ENCODE data around the gene SMCP.
A peak's percentile ranks its signal among the peaks of the same experiment; 100 is the strongest.

Gene SMCP

GRCh38 chr1:152878042-152878441, at the start of gene SMCP:
Gene SMCP (plus strand): TSS chr1:152878322. CDS start chr1:152884423, 6,101 bp downstream.
- no peak for DNase-seq (ENCODE audit: low spot score)

- DNase-seq (ENCODE audit: low spot score), result no peak
Measured at GRCh38 chr1:152836870-152837269, 41.3 kb upstream of the SMCP start.

- no peak for DNase-seq (ENCODE audit: low spot score)
Measured at GRCh38 chr1:152842556-152842955, 35.6 kb upstream of the SMCP start, which contains the start of gene LCE6A. Gene LCE6A (plus strand): TSS chr1:152842856. CDS start chr1:152843521, 665 bp downstream.

GRCh38 chr1:152855661-152856060, 22.5 kb upstream of the SMCP start:
- no peak for DNase-seq (ENCODE audit: low spot score)

GRCh38 chr1:152858062-152858461, 20.1 kb upstream of the SMCP start:
- DNase-seq (ENCODE audit: low spot score), result no peak

GRCh38 chr1:152859696-152860095, 18.4 kb upstream of the SMCP start, which contains the start of gene LCE7A:
Gene LCE7A (plus strand): TSS chr1:152859996. CDS start chr1:152860698, 702 bp downstream.
- no peak for DNase-seq (ENCODE audit: low spot score)

GRCh38 chr1:152860129-152860528, 18.0 kb upstream of the SMCP start:
- DNase-seq (ENCODE audit: low spot score), result no peak

GRCh38 chr1:152861374-152861773, 16.7 kb upstream of the SMCP start:
- DNase-seq (ENCODE audit: low spot score), result no peak

- no peak for DNase-seq (ENCODE audit: low spot score)
Measured at GRCh38 chr1:152864443-152864842, 13.7 kb upstream of the SMCP start.

- DNase-seq (ENCODE audit: low spot score), result no peak
Measured at GRCh38 chr1:152866321-152866720, 11.8 kb upstream of the SMCP start.

- peak; percentile 50 for DNase-seq (ENCODE audit: low spot score)
Measured at GRCh38 chr1:152869808-152870419, 8.2 kb upstream of the SMCP start.

GRCh38 chr1:152870831-152871730, 7.0 kb upstream of the SMCP start:
- DNase-seq (ENCODE audit: low spot score), result no peak

GRCh38 chr1:152871731-152872126, 6.4 kb upstream of the SMCP start:
- no peak for DNase-seq (ENCODE audit: low spot score)

GRCh38 chr1:152873495-152873894, 4.6 kb upstream of the SMCP start:
- DNase-seq (ENCODE audit: low spot score), result no peak

- DNase-seq (ENCODE audit: low spot score), result no peak
Measured at GRCh38 chr1:152876827-152877226, 1.3 kb upstream of the SMCP start.

- no peak for DNase-seq (ENCODE audit: low spot score)
Measured at GRCh38 chr1:152879559-152880198, 1.6 kb downstream of the SMCP start.

- DNase-seq (ENCODE audit: low spot score), result no peak
Measured at GRCh38 chr1:152880316-152880715, 2.2 kb downstream of the SMCP start.

- no peak for DNase-seq (ENCODE audit: low spot score)
Measured at GRCh38 chr1:152880907-152881306, 2.8 kb downstream of the SMCP start.

- no peak for DNase-seq (ENCODE audit: low spot score)
Measured at GRCh38 chr1:152884085-152884484, 6.0 kb downstream of the SMCP start.

- no peak for DNase-seq (ENCODE audit: low spot score)
Measured at GRCh38 chr1:152884506-152884905, 6.4 kb downstream of the SMCP start.

GRCh38 chr1:152884966-152885624, 7.0 kb downstream of the SMCP start:
- no peak for DNase-seq (ENCODE audit: low spot score)

GRCh38 chr1:152886085-152886484, 8.0 kb downstream of the SMCP start:
- DNase-seq (ENCODE audit: low spot score), result no peak
